ENCODE results near the gene KIAA0232. TPM values are rescaled to one million over a fixed set of nuclear protein-coding genes. Genes with fewer than 3 reads are reported as not detected.

The KIAA0232 gene
- total and polyA plus RNA-seq, 2 of the 8 experiments (the other 6 are each of a cell fraction or from before 2014, with no cell fraction given) = 5.6 to 23.3 TPM

DNA sequence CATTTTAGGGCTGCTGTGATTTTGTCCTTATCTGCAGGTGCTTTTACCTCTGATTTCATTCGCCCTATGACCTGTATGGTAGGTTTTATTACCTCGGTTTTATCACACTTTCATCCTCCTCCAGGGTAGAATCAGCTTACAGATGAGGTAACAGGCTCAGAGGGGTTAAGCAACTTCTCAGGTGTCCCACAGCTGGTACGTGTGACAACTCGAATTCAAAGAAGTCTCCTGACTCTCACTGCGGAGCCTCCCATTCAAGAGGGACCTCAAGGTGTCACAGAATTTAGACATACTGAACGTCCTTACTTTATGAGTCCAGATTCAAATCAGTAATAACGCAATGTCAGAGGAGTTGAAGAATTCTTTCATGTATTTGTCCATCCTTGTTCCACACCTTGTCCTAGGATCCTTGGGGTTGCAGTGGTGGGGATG lies 12.5 kb upstream of the KIAA0232 start:
- no peak overlapping the region for H3K27ac ChIP-seq (ENCODE audit: low read depth, low read length)
- 83% methylated on average over 7 of the region's 7 CpGs; no CpG with 5 or more reads in 1 of the 2 experiments for WGBS, 2 experiments (ENCODE audit: extremely low coverage in 1 of 2, insufficient coverage in 1 of 2, insufficient read length in 1 of 2, insufficient replicate concordance in 2 of 2, low coverage in 1 of 2, low lambda C conversion rate in 2 of 2, missing lambda C conversion rate in 1 of 2)
- no peak overlapping the region for H2BK120ac ChIP-seq (replicated peaks; ENCODE audit: low read depth, low read length)
- POLR2A ChIA-PET (ENCODE audit: partially characterized antibody) = interaction anchor here (0.7 kb wide), 1 partner anchor 96 kb away, joined by 3 read pairs; a partner anchor contains a TSS
- H3K4me1 ChIP-seq (replicated peaks in 1 of 4; ENCODE audit: control insufficient read depth in 3 of 4, insufficient read depth in 4 of 4, low read length in 3 of 4) = peaks cover 0 to 3% (median 1%) of the 10 kb centered on the region in 4 experiments; a peak in 1 of 7 replicates
- no peak overlapping the region for H3K4me3 ChIP-seq (ENCODE audit: extremely low read depth in 1 of 4, insufficient read depth in 2 of 4, low read depth in 3 of 4, low read length in 4 of 4)
- H3K18ac ChIP-seq (ENCODE audit: extremely low read depth, low read length) = no peak overlapping the region
- H2BK5ac ChIP-seq (ENCODE audit: low read depth, low read length) = no peak overlapping the region
- no peak overlapping the region for H3K4me2 ChIP-seq (ENCODE audit: insufficient read depth in 1 of 2, low read depth in 2 of 2, low read length in 2 of 2)
- H2BK15ac ChIP-seq (ENCODE audit: low read length) = no peak overlapping the region
- no peak overlapping the region for H4K91ac ChIP-seq (replicated peaks; ENCODE audit: insufficient read length, low read length)
- no peak overlapping the region for H3K56ac ChIP-seq (replicated peaks; ENCODE audit: insufficient read length, low read depth, low read length)
- H4K8ac ChIP-seq (ENCODE audit: extremely low read depth, insufficient read depth, low read length) = no peak overlapping the region
- CTCF ChIA-PET (ENCODE audit: partially characterized antibody) = interaction anchor here (0.8 to 5.6 kb wide), 5 partner anchors 10 to 273 kb away, joined by 3 to 33 read pairs (median 3); partner anchors contain the start of gene TADA2B
- no peak overlapping the region for H2AK5ac ChIP-seq (ENCODE audit: low read depth, low read length)
- no peaks in the 10 kb centered on the region; a peak in 1 of 8 replicates for H3K36me3 ChIP-seq (ENCODE audit: control insufficient read depth in 2 of 4, insufficient read depth in 4 of 4, low read length in 3 of 4)
- H3K9ac ChIP-seq (replicated peaks in 1 of 4; ENCODE audit: extremely low read depth in 1 of 4, low read depth in 3 of 4, low read length in 3 of 4) = no peak overlapping the region
- H3K79me2 ChIP-seq (ENCODE audit: control insufficient read depth in 1 of 2, insufficient read depth in 2 of 2, low read length in 2 of 2) = no peaks in the 10 kb centered on the region
- no peaks in the 10 kb centered on the region for H3K23me2 ChIP-seq (ENCODE audit: low read depth, low read length)
- no peaks in the 10 kb centered on the region for H3K79me1 ChIP-seq (ENCODE audit: low read depth, low read length)
- no peak overlapping the region for H2BK12ac ChIP-seq (ENCODE audit: low read depth, low read length)
- no peak overlapping the region for H3K14ac ChIP-seq (ENCODE audit: insufficient read length)
- H4K20me1 ChIP-seq (replicated peaks in 1 of 2; ENCODE audit: control insufficient read depth in 1 of 2, insufficient read depth in 2 of 2, low read length in 2 of 2) = no peaks in the 10 kb centered on the region
- no peak overlapping the region for H4K5ac ChIP-seq (ENCODE audit: insufficient read length, low read depth, low read length)
- H2BK20ac ChIP-seq (ENCODE audit: low read length) = no peak overlapping the region
- DNase-seq (ENCODE audit: low read depth in 1 of 2, low spot score in 2 of 2) (no peak), FAIRE-seq (no peak)
- H3K23ac ChIP-seq (ENCODE audit: insufficient read length) = no peak overlapping the region
- no peaks in the 10 kb centered on the region for H3K9me3 ChIP-seq (ENCODE audit: insufficient read depth in 2 of 2, low read depth in 1 of 2, low read length in 1 of 2)
- no peak overlapping the region for H2AFZ ChIP-seq (ENCODE audit: low read length)
- TF ChIP-seq KDM1A (IDR thresholded peaks at IDR 0.05; ENCODE audit: borderline replicate concordance, low read length) (no peak), JUND (IDR thresholded peaks at IDR 0.05; ENCODE audit: low read length) (no peak), FOSL1 (IDR thresholded peaks at IDR 0.05; ENCODE audit: insufficient read depth, low read depth, low read length) (no peak), CTBP2 (IDR thresholded peaks at IDR 0.05; ENCODE audit: borderline replicate concordance, insufficient read depth, insufficient read length, low read length) (no peak), POU5F1 (IDR thresholded peaks at IDR 0.05; ENCODE audit: low read depth, low read length) (no peak), CBX8 (IDR thresholded peaks at IDR 0.05; ENCODE audit: borderline replicate concordance, low read depth, low read length) (no peak), ASH2L (IDR thresholded peaks at IDR 0.05; ENCODE audit: low read length) (no peak), POLR2A (IDR thresholded peaks at IDR 0.05; ENCODE audit: control extremely low read depth in 1 of 2, low read depth in 2 of 2, low read length in 2 of 2) (no peak)
- no peak overlapping the region for H3K4ac ChIP-seq (replicated peaks; ENCODE audit: insufficient read length, low read depth, low read length)
- H3K27me3 ChIP-seq (replicated peaks in 1 of 4; ENCODE audit: control insufficient read depth in 3 of 4, extremely low read depth in 1 of 4, insufficient read depth in 3 of 4, low read length in 3 of 4) = no peaks in the 10 kb centered on the region

Measured in H1 (cell line).